GM20431 (cell line): Measurements from ENCODE around the gene NMRK2.
"Not testable (repeated sequence)": the region's sequence is repeated elsewhere in the genome, so short reads cannot be mapped to it uniquely, and the experiment has no call there.

Experiments
- in situ Hi-C: fragments of 300-500 bp; cut with MseI, MboI; formaldehyde crosslinking; loops from one replicate; pipeline ENCODE4 v1.15.0; 2020; ENCODE audit warnings: low sequenced_read_pairs; ENCODE audit not compliant: unreplicated experiment

Gene NMRK2

DNA sequence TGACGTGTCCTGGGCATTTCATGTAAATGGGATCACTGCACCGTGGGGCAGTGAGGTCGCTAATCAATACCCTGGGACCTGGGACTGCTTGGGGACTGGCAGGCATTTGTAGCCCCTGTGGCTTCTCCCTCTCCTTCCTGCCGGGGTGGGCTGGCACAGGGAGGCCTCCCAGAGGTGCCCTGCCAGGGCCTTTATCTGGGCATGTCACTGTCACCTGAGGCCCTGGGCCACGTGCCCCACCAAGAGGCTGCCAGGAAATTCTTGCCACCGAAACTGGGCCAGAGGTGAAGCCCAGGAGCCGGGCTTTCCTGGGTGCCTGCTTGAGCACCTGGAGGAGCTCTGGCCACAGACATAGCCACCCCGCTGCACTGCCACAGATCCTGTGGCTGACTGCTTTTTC is 1.8 kb upstream of the NMRK2 start:
- in situ Hi-C loops = no loop called here

DNA sequence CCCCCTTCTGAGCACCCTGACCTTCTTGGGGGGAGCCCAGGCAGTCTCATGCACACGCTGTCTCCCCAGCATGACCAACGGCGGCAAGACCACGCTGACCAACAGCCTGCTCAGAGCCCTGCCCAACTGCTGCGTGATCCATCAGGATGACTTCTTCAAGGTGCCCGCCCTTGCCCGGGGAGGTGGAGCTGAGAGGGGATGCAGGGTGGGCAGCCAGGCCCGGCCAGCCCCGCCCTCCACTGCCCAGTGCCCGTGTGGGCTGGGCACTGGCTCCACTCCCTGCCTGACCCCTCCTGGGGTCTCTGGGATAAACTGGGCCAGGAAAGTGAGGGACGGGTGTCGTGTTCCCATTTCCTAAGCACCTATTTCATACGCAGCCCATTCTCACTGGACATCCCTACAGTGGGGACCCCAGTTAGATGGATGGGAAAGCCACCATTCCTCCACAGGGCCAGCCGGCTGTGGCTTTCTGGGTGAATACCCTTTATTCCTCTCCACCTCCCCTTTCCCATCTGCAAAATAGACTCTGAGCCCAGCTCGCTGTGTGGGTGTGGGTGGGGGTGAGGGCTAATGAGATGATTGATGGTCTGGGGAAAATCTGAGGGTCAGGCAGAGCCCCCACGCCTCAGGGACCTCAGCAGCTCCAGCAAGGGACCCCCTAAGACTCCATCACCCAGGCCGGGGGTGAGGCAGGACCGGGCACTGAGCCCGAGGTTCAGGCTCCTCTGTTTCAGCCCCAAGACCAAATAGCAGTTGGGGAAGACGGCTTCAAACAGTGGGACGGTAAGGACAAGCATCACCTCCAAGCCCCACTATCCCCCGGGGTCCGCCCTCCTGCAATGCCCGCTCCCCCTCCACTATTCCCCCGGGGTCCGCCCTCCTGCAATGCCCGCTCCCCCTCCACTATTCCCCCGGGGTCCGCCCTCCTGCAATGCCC is 3.9 kb downstream of the NMRK2 start:
- in situ Hi-C loops = no loop called here

DNA sequence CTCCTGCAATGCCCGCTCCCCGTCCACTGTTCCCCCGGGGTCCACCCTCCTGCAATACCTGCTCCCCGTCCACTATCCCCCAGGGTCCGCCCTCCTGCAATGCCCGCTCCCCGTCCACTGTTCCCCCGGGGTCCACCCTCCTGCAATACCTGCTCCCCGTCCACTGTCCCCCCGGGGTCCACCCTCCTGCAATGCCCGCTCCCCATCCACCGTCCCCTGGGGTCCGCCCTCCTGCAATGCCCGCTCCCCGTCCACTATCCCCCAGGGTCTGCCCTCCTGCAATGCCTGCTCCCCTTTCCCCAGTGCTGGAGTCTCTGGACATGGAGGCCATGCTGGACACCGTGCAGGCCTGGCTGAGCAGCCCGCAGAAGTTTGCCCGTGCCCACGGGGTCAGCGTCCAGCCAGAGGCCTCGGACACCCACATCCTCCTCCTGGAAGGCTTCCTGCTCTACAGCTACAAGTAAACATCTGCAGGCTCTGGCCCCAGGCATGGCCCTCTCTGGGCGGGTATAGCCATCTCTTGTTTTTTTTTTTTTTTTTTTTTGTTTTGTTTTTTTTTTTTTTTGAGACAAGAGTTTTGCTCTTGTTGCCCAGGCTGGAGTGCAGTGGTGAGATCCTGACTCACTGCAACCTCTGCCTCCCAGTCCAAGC is 5.6 kb downstream of the NMRK2 start:
- in situ Hi-C loops = not testable (repeated sequence)

DNA sequence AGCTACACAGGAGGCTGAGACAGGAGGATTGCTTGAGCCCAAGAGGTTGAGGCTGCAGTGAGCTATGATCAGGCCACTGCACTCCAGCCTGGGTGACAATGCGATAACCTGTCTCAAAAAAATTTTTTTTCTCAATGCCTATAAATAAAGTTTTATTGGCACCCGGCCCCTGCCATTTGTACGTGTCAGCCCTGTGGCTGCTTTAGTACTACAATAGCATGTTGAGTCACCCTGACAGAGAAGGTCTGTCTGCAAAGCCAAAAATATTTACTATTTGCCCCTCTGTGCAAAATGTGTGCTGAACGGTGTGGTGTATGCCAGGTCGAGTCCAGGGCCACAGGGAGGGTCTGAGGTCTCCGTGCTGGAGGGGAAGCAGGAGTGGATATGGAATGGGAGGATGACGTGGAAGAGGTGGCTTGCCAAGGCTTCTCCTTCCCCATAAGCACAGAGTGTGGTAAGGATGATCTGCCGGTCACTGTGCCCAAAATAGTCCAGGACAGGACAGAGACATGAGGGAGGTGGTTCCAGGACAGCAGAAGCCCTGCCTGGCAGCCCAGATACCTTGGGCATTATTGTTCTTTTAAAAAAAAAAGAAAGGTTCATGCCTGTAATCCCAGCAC is 10.0 kb downstream of the NMRK2 start:
- in situ Hi-C loops = no loop called here

DNA sequence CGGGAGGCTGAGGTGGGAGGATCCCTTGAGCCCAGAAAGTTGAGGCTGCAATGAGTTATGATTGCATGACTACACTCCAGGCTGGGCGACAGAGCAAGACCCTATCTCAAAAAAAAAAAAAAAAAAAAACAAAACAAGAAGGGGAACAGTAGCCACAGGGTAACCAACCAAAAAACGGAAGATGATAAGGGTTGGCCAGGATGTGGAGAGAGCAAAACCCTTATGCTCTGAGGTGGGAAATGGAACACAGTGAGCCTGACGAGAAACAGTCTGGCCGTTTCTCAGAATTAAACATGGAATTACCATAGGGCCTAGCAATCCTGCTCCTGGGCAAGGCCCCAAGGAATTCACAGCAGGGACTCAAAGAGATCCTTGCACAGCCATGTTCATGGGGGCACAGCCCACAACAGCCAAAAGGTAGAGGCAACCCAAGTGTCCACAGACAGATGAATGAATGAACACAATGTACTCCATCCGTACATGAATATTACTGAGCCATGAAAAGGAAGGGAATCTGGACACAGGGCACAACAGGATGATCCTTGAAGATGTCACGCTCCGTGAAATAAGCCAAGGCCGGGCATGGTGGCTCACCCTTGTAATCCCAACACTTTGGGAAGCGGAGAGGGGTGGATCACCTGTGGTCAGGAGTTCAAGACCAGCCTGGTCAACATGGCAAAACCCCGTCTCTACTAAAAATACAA is 11.3 kb downstream of the NMRK2 start:
- in situ Hi-C loops = no loop called here

DNA sequence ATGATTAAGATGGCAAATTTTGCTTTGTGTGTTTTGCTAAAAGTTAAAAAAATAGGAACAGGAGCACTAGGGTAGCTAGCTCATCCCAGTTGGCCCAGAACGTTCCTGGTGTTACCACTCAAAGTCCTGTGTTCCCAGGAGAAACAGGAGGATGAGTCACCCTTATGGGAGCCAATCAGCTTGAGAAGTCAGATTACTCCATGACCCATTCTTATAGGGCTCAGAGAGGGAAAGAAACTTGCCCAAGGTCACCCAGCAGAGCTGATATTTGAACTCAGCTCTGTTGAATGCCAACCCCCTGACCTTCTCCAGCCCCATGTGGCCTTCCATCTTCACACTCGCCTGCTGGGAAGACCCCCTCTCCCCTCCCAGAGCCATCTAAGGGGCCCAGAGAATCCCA is 13.0 kb downstream of the NMRK2 start:
- in situ Hi-C loops = no loop called here

DNA sequence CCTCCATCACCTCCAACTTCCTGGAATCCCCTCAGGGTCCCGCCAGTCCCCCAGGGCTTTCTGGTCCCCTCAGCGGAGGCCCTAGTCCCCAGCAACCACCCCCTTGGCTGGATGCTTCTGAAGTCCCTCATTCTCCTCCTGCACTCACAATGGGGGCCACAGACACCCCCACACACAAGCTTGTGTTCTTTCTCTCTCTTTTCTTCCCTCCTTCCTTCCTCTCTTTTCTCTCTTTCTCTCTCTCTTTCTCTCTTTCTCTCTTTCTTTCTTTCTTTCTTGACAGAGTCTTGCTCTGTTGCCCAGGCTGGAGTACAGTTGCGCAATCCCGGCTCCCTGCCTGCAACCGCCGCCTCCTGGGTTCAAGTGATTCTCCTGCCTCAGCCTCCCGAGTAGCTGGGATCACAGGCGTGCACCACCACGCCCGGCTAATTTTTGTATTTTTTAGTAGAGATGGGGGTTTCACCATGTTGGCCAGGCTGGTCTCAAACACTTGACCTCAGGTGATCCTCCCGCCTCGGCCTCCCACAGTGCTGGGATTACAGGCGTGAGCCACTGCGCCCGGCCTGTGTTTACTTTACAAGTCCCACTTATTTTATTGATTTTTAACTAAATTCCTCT is 14.6 kb downstream of the NMRK2 start:
- in situ Hi-C loops = not testable (repeated sequence)

DNA sequence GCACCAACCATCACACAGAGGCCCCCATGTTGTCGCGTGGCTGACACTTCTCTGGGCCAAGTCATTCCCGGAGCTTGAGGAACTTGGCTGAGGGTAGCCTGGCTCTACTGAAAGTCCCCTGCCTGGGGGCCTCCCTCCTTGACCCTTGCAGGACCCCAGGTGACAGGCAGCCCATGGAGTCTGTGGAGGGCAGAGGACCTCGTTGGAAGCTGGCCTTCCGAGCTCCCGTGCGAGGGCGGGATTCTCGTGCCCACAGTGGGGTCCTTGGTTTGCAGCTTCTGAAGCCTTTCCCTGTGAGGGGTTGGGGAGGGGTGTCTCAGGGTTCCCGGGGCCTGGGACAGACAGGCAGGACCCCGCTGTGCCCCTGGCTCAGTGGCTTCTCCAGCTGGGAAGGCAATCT is 16.4 kb downstream of the NMRK2 start:
- in situ Hi-C loops = no loop called here

DNA sequence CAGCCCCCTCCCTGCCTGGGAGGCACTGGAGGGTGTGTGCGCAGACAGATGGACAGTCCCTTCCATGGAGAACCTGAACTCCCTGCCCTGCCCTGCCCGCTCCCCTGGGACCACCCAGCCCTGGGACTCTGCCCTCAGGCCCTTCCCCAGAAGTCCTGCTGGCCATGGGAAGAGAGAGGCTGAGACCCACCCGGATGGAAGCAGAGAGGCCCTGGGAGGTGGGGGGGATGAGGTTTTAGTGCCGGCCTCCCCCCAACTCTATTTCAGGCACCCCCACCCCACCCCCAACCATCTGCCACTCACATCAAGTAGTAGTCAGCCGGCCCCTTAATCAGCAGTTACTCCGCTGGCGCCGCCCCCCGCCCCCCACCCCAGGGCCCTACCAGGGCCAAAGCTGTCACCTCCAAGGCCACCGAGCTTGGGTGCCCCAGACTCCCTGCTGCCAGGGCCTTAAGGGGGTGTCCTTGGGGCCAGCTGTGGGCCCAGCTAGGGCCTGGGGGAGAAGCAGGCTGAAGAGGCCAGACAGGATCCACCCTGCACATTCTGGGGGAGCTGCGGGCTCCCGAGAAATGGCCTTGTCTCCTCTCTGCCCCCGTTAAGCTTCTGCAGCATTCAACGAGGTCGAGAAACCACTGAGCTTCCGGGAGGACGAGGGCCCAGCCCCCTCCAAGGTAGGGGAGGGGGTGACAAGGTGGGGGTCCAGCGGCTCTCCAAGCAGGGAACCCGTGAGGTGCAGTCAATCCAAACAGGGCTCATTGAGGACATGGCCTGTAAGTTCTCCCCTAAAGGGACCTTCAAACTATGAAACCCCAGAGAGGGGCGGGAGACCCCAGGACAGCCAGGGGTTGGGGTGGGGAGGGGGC is 17.4 kb downstream of the NMRK2 start:
- in situ Hi-C loops = no loop called here

DNA sequence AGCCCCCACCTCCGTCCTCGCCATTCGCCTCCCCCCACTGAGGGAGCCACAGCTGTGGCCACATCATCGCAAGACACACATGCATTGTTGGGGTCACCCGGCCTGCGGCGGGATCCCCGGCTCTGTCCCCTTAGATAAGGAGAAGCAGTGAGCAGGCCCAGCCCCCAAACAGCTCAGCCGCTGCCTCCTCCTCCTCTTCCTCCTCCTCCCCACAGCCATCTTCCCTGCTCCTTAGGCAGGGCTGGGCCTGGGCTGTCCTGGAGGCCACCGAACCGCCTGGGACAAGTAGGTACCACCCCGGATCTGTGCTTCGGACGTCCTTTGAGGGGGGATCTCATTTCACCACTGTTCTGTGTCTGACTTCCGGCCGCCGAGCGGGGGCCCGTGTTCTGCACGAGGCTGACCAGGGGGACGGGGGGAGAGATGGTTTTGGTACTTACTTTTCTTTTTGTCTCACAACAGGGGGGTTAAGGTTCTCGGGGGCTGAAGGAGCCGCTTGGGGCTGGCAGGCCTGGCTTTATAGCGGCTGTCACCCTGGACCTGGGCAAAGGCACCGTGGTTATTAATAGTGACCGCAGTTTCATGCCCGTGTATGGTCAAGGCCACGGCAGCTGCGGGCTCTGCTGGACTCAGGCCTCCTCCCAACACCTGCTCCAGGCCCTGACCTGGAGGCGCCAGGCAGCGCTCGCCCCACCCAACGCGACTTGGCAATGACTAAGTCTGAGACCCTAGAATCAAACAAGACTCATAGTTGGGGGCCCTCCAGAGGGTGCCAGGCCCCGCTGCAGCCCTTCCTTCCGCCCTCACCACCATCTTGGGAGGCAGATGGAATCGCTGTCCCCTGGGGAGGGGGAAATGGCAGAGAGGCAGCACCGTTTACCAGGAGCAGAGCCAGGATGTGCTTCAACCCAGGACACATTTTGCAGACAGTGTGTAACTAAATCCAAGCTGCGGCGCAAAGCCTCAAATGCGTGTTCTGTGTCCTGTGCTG is 18.3 kb downstream of the NMRK2 start:
- in situ Hi-C loops = no loop called here

DNA sequence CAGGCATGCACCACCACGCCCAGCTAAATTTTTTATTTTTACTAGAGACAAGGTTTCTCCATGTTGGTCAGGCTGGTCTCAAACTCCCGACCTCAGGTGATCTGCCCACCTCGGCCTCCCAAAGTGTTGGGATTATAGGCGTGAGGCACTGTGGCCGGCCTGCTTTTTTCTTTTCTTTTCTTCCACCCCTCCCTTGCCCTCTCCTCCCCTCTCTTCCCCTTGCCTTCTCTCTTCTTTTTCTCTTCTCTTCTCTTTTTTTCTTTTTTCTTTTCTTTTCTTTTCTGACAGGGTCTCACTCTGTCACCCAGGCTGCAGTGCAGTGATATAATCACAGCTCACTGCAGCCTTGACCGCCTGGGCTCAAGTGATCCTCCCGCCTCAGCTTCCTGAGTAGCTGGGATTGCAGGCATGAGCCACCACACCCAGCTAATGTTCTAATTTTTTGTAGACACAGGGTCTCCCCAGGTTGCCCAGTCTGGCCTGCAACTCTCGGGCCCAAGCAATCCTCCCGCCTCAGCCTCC is 19.9 kb downstream of the NMRK2 start:
- in situ Hi-C loops = not testable (repeated sequence)

DNA sequence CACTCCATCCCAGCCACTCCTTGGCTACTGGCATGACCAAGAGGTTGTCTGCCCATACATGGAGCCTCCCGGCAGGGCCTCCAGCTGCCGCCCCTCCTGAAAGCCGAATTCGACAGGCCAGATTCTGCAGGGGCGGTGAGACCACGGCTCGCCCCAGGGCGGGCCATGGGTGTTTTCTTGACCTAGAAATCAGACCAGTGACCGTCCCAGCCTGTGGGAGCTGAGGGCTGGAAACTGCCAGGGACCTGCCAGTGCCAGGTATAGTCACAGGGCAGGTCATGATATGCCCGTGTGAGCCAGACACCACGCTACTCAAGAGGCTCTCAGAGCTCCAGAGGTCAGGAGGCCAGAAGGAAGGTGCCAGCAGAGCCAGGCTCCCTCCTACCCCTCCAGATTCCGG is 21.2 kb downstream of the NMRK2 start:
- in situ Hi-C loops = no loop called here

DNA sequence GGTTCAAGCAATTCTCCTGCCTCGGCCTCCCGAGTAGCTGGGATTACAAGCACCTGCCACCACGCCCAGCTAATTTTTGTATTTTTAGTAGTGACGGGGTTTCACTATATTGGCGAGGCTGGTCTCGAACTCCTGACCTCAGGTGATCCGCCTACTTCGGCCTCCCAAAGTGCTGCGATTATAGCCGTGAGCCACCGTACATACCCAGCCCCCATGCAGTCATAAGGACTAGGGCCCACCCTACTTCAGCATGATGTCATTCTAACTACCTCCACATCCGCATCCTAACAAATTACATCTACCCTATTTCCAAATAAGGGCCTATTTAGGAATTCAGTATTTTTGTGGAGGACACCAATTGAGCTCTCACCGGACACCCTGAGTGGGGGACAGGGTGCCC is 22.4 kb downstream of the NMRK2 start:
- in situ Hi-C loops = not testable (repeated sequence)

DNA sequence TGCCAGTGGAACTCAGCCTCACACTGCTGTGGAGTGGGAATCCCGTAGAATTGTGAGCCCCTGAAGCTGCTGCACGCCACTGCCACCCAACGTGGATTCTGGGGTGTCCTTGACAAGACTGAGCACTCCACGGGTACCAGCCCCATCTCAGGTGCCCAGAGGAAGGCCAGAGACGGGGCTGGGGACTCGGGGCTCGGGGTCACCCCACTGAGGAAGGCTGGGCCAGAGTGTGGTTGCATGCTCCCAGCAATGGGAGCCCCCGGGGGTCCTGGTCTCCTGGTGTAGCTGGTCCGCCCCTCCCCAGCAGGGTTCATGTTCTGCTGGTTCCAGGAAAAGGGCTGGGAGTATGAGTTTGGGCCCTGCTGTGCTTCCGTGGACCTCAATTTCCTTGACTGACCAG is 22.8 kb downstream of the NMRK2 start:
- in situ Hi-C loops = no loop called here

DNA sequence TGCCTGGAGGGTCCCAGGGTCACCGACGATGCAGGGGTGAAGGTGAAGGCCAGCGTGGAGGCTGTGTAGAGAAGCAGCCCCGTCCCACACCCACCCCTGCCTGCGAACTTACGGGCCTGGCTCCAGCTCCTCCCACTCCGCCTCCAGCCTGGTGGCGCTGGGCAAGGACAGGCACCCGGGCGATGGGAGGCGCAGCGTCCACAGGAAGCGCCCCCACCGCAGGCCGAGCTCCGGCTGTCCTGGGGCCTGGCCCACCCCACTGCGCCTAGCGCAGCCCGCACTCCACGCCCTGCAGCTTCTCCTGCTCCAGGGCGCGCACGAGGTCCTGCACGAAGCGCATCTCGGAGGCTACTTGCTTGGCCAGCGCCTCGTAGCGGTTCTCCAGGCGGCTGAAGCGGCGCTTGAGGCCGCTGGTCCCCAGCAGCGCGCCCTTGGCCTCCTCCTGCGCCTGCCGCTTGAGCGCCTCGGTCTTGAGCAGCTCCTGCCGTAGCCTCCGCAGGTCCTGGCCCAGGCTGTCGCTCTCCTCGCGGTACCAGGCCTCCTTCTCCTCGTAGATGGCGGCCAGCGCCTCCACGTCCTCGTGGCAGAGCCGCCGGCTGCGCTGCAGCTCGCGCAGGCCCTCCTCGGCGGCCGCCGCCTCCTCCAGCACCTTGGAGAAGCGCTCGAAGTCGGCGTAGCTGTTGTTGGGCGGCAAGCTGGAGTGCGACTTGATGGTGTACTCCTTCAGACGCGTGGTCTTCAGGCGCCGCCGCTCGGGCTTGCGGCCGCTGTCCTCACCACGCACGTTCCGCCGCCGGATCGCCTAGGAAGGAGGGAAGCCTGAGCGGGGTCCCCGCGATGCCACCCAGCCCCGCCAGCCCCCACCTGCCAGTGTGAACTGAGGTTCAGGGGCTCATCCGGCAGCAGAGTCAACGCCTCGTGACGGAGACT is 26.2 kb downstream of the NMRK2 start:
- in situ Hi-C loops = no loop called here

DNA sequence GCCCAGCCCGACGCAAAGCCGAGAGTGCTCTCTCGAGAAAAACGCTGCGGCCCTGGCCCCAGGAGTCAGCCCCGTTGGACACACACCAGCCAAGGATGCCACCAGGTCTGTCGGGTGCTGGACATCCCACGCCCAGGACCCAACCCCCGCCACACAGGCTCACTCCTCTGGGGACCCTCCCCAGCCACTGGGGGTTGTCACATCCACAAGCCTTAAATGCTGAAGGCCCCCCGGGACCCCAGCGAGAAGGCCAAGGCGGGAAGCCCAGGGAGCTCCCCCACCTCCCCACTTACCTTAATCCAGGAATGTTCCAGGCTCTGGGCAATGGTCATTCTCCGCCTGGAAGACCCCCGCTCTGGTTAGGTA is 26.9 kb downstream of the NMRK2 start:
- in situ Hi-C loops = no loop called here

DNA sequence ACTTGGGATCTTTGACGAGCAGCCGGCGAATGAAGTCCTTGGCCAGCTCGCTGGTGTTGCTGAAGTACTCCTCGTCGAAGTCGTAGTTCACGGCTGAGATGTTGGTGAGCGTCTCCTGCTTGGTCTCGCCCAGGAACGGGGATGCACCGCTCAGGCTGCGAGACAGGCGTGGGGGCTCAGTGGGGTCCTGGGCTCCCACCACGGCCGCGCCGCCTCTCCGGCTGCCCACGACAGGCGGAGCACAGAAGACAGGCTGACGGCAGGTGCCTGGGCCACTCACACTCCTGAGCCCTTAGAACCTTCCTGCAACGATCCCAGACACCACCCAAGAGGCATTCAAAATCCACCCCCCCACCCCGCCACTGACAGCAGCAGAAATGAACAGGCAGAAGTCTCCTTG is 28.1 kb downstream of the NMRK2 start:
- in situ Hi-C loops = no loop called here
